Smooth muscle cell (in vitro differentiated cells): Measurements from ENCODE around the gene NTM. TPM values are rescaled to one million over a fixed set of nuclear protein-coding genes. Genes with fewer than 3 reads are reported as not detected.

Experiments used
- DNase-seq: peaks from one replicate; lab custom pipeline; 2025; ENCODE audit not compliant: unreplicated experiment; lab: John Stamatoyannopoulos, UW
- H2AFZ ChIP-seq: fragments of 200-600 bp; sonication (generic); 2 replicates; pipeline ENCODE4 v1.6.0; 2016; ENCODE audit warnings: antibody characterized with exemption, low read depth, mild to moderate bottlenecking
- H3F3A ChIP-seq: fragments of 200-600 bp; sonication (generic); 2 replicates; pipeline ENCODE4 v1.6.0; 2017; ENCODE audit warnings: antibody characterized with exemption, low read depth
- H3K27ac ChIP-seq: fragments of 200-600 bp; sonication (generic); 2 replicates; pipeline ENCODE4 v1.5.1; 2016; ENCODE audit warnings: low read depth, mild to moderate bottlenecking
- H3K27me3 ChIP-seq: fragments of 200-600 bp; sonication (generic); 2 replicates; pipeline ENCODE4 v1.6.1; 2016; ENCODE audit warnings: low read depth, mild to moderate bottlenecking
- H3K36me3 ChIP-seq: fragments of 200-600 bp; sonication (generic); 2 replicates; pipeline ENCODE4 v1.5.1; 2016; ENCODE audit warnings: low read depth
- H3K4me1 ChIP-seq: fragments of 200-600 bp; sonication (generic); 2 replicates; pipeline ENCODE4 v1.5.1; 2016; ENCODE audit warnings: low read depth
- H3K4me2 ChIP-seq: fragments of 200-600 bp; sonication (generic); 2 replicates; pipeline ENCODE4 v1.6.0; 2016; ENCODE audit warnings: mild to moderate bottlenecking
- H3K4me3 ChIP-seq: fragments of 200-600 bp; sonication (generic); 2 replicates; pipeline ENCODE4 v1.5.1; 2016; ENCODE audit warnings: mild to moderate bottlenecking
- H3K79me2 ChIP-seq: fragments of 200-600 bp; sonication (generic); 2 replicates; pipeline ENCODE4 v1.6.0; 2016; ENCODE audit warnings: low read depth, mild to moderate bottlenecking
- H3K9ac ChIP-seq: fragments of 200-600 bp; sonication (generic); 2 replicates; pipeline ENCODE4 v1.6.0; 2016; ENCODE audit warnings: low read depth
- H3K9me3 ChIP-seq: fragments of 200-600 bp; sonication (generic); replicated peaks from 2 replicates; pipeline ENCODE4 v1.5.1; 2016; ENCODE audit warnings: low read depth
- H4K20me1 ChIP-seq: fragments of 200-600 bp; sonication (generic); 2 replicates; pipeline ENCODE4 v1.6.0; 2016; ENCODE audit warnings: low read depth
- WGBS: methylation state at CpG from one replicate; pipeline ENCODE4 v1.1.7; 2016; ENCODE audit warnings: low lambda C conversion rate; 5-methylcytosine and 5-hydroxymethylcytosine counted together
- polyA plus RNA-seq: library from polyadenylated mRNA; unstranded; fragments of >200 nt; fragmentation: Nextera tagmentation; extraction: Ambion mirVana; gene quantifications from 2 replicates; pipeline ENCODE4 v1.2.1, GENCODE V29; 2016
- total RNA-seq: library from RNA; depleted of rRNA; stranded (reverse); fragments of >200 nt; gene quantifications from 2 replicates; pipeline ENCODE4 v1.2.3, GENCODE V29; 2014
- TF ChIP-seq, protein P1 (sequence below): fragments of 200-600 bp; sonication (generic); IDR thresholded peaks from 2 replicates; pipeline ENCODE4 v1.5.1; 2017; ENCODE audit warnings: borderline replicate concordance, mild to moderate bottlenecking, antibody characterized with exemption; ENCODE audit not compliant: insufficient read depth, poor library complexity, severe bottlenecking

Gene NTM
- total and polyA plus RNA-seq, 2 experiments from 2014 or later, result 68.9 to 123 TPM

DNA sequence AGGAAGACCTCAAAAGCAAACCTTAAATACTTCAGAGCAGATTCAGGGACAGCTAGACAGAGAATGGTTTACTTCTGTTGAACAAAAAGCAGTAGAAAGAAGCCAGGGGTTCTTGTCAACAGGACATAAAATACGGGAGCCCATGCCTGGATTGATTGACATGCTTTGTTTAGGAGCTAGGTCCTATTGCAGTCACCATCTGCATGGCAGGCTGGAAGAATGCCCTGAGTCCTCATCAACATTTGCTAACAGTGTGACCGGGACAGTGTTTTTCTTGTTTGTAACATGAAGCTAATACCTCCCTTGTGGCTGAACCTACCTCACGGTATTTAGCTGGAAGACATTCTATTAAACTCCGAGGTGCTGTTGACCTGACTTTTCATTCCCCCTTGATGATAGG, 225.4 kb downstream of the NTM start:
- no peak overlapping the region for H2AFZ ChIP-seq
- TF ChIP-seq, protein P1, sequence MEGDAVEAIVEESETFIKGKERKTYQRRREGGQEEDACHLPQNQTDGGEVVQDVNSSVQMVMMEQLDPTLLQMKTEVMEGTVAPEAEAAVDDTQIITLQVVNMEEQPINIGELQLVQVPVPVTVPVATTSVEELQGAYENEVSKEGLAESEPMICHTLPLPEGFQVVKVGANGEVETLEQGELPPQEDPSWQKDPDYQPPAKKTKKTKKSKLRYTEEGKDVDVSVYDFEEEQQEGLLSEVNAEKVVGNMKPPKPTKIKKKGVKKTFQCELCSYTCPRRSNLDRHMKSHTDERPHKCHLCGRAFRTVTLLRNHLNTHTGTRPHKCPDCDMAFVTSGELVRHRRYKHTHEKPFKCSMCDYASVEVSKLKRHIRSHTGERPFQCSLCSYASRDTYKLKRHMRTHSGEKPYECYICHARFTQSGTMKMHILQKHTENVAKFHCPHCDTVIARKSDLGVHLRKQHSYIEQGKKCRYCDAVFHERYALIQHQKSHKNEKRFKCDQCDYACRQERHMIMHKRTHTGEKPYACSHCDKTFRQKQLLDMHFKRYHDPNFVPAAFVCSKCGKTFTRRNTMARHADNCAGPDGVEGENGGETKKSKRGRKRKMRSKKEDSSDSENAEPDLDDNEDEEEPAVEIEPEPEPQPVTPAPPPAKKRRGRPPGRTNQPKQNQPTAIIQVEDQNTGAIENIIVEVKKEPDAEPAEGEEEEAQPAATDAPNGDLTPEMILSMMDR, result no peak
- peaks cover 9% of the 10 kb centered on the region for H3K4me1 ChIP-seq
- 84% methylated on average over 4 of the region's 4 CpGs for WGBS
- DNase-seq, result no peak
- no peaks in the 10 kb centered on the region for H3K9me3 ChIP-seq
- peaks cover 17% of the 10 kb centered on the region for H3K27me3 ChIP-seq
- no peaks in the 10 kb centered on the region for H3K36me3 ChIP-seq
- no peak overlapping the region for H3K4me3 ChIP-seq
- no peak overlapping the region for H3K9ac ChIP-seq
- H3F3A ChIP-seq, result no peaks in the 10 kb centered on the region
- H3K4me2 ChIP-seq, result no peak overlapping the region
- no peaks in the 10 kb centered on the region for H4K20me1 ChIP-seq
- H3K79me2 ChIP-seq, result no peaks in the 10 kb centered on the region
- no peak overlapping the region for H3K27ac ChIP-seq

DNA sequence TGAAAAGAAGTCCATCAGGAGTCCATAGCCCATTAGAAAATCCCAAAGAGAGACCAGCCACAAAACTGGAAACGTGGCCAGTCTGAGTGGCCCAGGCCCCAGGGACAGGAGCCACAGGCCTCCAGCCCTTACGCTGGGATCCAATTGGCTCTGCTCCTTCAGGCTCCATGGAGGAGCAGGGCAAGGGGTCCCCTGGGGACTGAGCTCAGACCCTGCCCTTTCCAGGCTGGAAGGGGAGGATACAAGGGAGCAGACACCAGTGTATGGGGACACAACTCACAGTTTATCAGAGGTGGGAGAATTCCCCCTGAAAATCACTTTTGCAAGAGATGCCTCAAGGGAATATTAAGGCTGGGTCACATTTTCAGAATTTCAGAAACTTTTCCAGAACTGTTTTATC, 227.5 kb downstream of the NTM start:
- H3F3A ChIP-seq, result no peaks in the 10 kb centered on the region
- H3K4me1 ChIP-seq, result peaks cover 5% of the 10 kb centered on the region
- H3K27ac ChIP-seq, result no peak overlapping the region
- no peaks in the 10 kb centered on the region for H3K79me2 ChIP-seq
- no peaks in the 10 kb centered on the region for H4K20me1 ChIP-seq
- TF ChIP-seq, protein P1, result no peak
- no peaks in the 10 kb centered on the region for H3K36me3 ChIP-seq
- H3K4me2 ChIP-seq, result no peak overlapping the region
- no peak overlapping the region for H3K4me3 ChIP-seq
- no peak for DNase-seq
- H3K27me3 ChIP-seq, result peaks cover 17% of the 10 kb centered on the region
- no peaks in the 10 kb centered on the region for H3K9me3 ChIP-seq
- 52% methylated on average over 2 of the region's 2 CpGs for WGBS
- no peak overlapping the region for H2AFZ ChIP-seq
- no peak overlapping the region for H3K9ac ChIP-seq

DNA sequence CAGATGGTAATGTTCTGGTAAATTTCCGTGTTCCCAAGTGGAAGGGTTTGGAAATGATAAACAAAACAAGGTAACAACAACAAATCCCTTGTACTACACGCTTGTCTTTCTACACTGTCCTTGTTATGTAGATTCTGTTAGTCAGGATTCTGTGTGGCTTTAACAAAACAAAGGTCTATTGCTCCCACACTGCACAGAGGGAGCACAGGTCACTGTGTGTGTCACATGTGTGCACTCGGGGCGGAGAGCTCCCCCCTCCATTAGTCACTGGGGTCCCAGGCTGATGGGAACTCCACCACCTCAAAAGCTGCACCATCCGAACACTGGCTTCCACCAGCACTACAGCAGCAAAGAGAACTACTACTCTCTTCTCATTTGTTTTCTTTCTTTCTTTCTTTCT, 227.9 kb downstream of the NTM start:
- Histone ChIP-seq H3K4me1 (peaks cover under 1% of the 10 kb centered on the region), H4K20me1 (no peaks in the 10 kb centered on the region), H2AFZ (no peak overlapping the region), H3K27ac (no peak overlapping the region), H3K4me3 (no peak overlapping the region), H3K9me3 (no peaks in the 10 kb centered on the region), H3K4me2 (no peak overlapping the region), H3K79me2 (no peaks in the 10 kb centered on the region), H3K36me3 (no peaks in the 10 kb centered on the region), H3K27me3 (peaks cover 17% of the 10 kb centered on the region), H3K9ac (no peak overlapping the region), H3F3A (no peaks in the 10 kb centered on the region)
- DNase-seq, result no peak
- TF ChIP-seq, protein P1, result no peak
- 80% methylated on average over 5 of the region's 5 CpGs for WGBS

DNA sequence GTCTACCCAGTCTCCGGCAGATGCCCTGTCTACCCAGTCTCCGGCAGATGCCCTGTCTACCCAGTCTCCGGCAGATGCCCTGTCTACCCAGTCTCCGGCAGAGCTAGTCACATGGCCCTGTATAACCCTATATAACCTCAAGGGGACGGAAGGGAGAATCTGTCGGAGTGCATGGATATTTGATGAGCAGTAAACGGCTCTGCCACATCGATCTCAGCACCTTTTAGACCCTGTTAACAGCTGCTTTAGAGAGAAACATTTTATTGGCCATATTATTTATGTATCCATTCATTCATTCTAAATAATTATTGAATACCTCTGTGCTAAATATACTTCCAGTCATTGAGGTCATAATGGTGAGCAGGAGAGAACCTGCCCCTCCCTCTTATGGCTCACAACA, 228.9 kb downstream of the NTM start:
- TF ChIP-seq, protein P1, result no peak
- no peak overlapping the region for H3K9ac ChIP-seq
- H3K9me3 ChIP-seq, result no peaks in the 10 kb centered on the region
- H3F3A ChIP-seq, result no peaks in the 10 kb centered on the region
- no peak overlapping the region for H2AFZ ChIP-seq
- no peaks in the 10 kb centered on the region for H3K79me2 ChIP-seq
- H3K4me2 ChIP-seq, result no peak overlapping the region
- no peak overlapping the region for H3K4me3 ChIP-seq
- no peak overlapping the region for H3K27ac ChIP-seq
- H4K20me1 ChIP-seq, result no peaks in the 10 kb centered on the region
- H3K36me3 ChIP-seq, result no peaks in the 10 kb centered on the region
- H3K4me1 ChIP-seq, result no peaks in the 10 kb centered on the region
- H3K27me3 ChIP-seq, result peaks cover 17% of the 10 kb centered on the region
- 90% methylated on average over 8 of the region's 8 CpGs for WGBS
- DNase-seq, result no peak
